GM18870 (cell line): ENCODE measurements around the gene GPBAR1.
"Not testable (repeated sequence)": the region's sequence is repeated elsewhere in the genome, so short reads cannot be mapped to it uniquely, and the experiment has no call there.

ENCODE experiments used
- ATAC-seq: cut with Tn5 transposase; IDR thresholded peaks from one replicate; pipeline ENCODE4 v1.9.1; 2021; ENCODE audit warnings: moderate library complexity; ENCODE audit not compliant: unreplicated experiment

Gene GPBAR1

GRCh38 chr2:218305383-218305782 lies 44.6 kb downstream of the GPBAR1 start:
- no peak for ATAC-seq

DNA sequence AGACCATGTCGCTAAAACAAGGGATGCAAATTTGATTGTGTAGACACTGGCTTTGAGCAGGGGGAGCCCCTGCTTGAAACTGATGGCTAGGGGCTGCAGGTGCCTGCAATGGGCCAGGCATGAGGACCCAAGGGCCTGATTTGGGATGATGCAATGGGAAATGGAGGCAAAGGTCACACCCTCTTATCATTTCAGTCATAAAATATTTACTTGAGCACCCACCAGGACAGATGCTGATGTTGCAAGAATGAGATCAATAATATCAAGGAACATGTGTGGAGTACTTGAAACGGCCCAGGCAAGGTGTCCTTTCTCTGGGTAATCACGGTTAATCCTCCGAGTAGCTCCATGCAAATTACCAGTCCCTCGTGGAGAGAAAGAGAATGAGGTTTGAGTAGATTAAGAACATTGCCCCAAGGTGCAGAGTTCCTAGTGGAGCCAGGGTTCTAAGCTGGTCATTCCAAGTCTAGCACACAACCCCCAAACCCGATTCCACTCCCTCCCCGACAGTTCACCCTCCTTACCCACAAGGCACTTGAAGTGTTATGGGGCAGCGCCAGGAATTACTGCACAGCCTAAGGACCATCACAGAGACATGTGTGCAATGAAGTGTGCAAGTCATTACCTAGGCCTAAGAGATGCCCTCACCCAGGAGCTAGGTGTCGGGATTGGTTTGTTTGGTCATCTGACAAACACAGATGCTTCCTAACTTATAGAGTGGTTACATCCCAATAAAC lies 45.5 kb downstream of the GPBAR1 start:
- no peak for ATAC-seq

- ATAC-seq, result no peak
Measured at GRCh38 chr2:218307415-218308090, 46.7 kb downstream of the GPBAR1 start.

DNA sequence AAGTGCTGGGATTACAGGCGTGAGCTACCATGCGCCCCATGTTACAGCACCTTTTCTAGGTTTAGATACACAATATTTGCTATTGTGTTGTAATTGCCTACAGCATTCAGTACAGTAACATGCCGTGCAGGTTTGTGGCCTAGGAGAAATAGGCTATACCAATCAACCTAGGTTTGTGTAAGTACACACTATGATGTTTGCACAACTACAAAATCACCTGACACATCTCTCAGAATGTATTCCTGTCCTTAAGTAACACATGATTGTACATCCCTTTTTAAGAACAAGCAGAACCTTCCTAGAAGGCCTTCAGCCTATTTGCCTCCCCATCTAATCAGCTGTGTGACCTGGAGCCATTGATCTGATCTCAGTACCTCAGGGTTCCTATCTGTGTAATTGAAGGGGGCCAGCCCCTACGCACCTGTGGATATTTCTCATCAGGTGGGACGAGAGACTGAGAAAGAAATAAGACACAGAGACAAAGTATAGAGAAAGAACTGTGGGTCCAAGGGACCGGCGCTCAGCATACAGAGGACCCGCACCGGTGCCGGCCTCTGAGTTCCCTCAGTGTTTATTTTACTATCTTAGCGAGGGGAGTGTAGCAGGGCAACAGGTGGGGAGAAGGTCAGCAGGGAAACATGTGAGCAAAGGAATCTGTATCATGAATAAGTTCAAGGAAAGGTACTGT lies 50.2 kb downstream of the GPBAR1 start:
- ATAC-seq, result no peak

DNA sequence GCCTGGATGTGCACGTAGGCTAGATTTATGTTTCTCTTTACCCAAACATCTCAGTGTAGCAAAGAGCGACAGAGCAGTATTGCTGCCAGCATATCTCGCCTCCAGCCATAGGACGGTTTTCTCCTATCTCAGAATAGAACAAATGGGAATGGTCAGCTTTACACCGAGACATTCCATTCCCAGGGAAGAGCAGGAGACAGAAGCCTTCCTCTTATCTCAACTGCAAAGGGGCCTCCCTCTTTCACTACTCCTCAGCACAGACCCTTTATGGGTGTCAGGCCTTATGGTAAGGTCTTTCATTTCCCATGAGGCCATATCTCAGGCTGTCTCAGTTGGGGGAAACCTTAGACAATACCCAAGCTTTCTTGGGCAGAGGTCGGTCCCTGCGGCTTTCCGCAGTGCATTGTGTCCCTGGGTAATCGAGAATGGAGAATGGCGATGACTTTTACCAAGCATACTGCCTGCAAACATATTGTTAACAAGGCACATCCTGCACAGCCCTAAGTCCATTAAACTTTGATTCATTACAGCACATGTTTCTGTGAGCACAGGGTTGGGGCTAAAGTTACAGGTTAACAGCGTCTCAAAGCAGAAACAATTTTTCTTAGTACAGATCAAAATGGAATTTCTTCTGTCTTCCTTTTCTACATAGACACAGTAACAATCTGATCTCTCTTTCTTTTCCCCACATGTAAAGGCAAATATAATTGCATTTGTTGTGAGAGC lies 50.9 kb downstream of the GPBAR1 start:
- not testable (repeated sequence) for ATAC-seq

DNA sequence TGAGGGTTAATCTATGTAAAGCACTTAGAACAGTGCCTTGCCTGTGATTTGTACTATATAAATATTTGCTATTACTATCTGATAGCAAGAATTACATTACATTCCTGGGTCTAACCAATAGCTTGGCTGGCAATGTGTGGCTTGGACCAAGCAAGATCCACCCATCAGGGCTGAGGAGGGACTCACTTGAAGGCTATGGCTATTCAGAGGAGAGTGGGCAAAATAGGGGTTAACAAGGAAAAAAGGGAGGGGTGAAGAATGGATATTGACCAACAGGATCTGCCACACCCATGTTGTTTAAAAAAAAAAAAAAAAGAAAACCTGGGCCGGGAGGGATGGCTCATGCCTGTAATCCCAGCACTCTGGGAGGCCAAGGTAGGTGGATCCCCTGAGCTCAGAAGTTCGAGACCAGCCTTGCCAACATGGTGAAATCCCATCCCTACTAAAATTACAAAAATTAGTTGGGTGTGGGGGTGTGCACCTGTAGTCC lies 51.5 kb downstream of the GPBAR1 start:
- no peak for ATAC-seq

- ATAC-seq, result no peak
Measured at GRCh38 chr2:218313356-218313755, 52.5 kb downstream of the GPBAR1 start.
